Body of pancreas (tissue), 4 donors: Measurements from ENCODE around the gene RUVBL2. TPM values are rescaled to one million over a fixed set of nuclear protein-coding genes. Genes with fewer than 3 reads are reported as not detected.

ENCODE experiments used
- ATAC-seq: fragments of 150-250 bp; one replicate; pipeline ENCODE4 v1.9.1; 2016
- DNase-seq, 4 donors: peaks; one replicate each; pipeline ENCODE4 v3.0.0-alpha.2; 2019
- H3K27ac ChIP-seq, 4 donors: fragments of 200-600 bp; sonication (generic); 1 replicate in 3 of 4; 2 replicates in 1 of 4; pipeline versions ENCODE4 v1.5.1 to v1.6.1; 2016 to 2019; ENCODE audit warnings: mild to moderate bottlenecking in 1 of 4, mixed read lengths in 1 of 4, moderate library complexity in 1 of 4
- H3K27me3 ChIP-seq, 2 donors: fragments of 200-600 bp; sonication (generic); one replicate each; pipeline ENCODE4 v1.6.0; 2016; ENCODE audit warnings: mild to moderate bottlenecking in 1 of 2
- H3K36me3 ChIP-seq, 2 donors: fragments of 200-600 bp; sonication (generic); replicated peaks in 1 of 2; 2 replicates each; pipeline ENCODE4 v1.5.1; 2016; ENCODE audit warnings: low read depth in 2 of 2; ENCODE audit not compliant: insufficient read depth in 1 of 2
- H3K4me1 ChIP-seq: fragments of 200-600 bp; sonication (generic); one replicate; pipeline ENCODE4 v1.6.0; 2016
- H3K4me3 ChIP-seq, 2 donors: fragments of 200-600 bp; sonication (generic); 1 replicate in 1 of 2; 2 replicates in 1 of 2; pipeline ENCODE4 v1.5.1; 2016 to 2019
- H3K9me3 ChIP-seq, 3 donors: fragments of 200-600 bp; sonication (generic); 1 replicate in 2 of 3; 2 replicates in 1 of 3; pipeline ENCODE4 v1.5.1; 2016
- POLR2A ChIP-seq, 3 donors: fragments of 450-650 bp; IDR thresholded peaks; one replicate each; pipeline ENCODE4 v1.6.1; 2016; ENCODE audit warnings: antibody characterized with exemption in 3 of 3, mild to moderate bottlenecking in 2 of 3
- WGBS, 2 donors: methylation state at CpG; one replicate each; pipeline ENCODE4 v1.1.5; 2017; 5-methylcytosine and 5-hydroxymethylcytosine counted together
- intact Hi-C: fragments of 100-400 bp; cut with DNase I; formaldehyde crosslinking; loops from one replicate; pipeline ENCODE4 v1.15.1; 2023
- total RNA-seq, 2 donors: library from RNA; depleted of rRNA; stranded (reverse); fragments of >200 nt; gene quantifications; one replicate each; pipeline ENCODE4 v1.1.0, GENCODE V29; 2016
- TF ChIP-seq, protein P1 (sequence below), 7 experiments: fragments of 450-650 bp in 4 of 7; fragments of 200-600 bp in 3 of 7; sonication (generic) in 3 of 7; IDR thresholded peaks; one replicate each; pipeline ENCODE4 v1.5.1; 2016 to 2019; ENCODE audit warnings: antibody characterized with exemption in 7 of 7

Gene RUVBL2
- total RNA-seq, 2 donors from 2014 or later, result 46.5 to 47.2 TPM

GRCh38 chr19:48954595-48955307 lies 38.9 kb upstream of the RUVBL2 start, which contains the start of gene BAX:
TSS of gene BAX (plus strand) at chr19:48954875. CDS start at chr19:48954929, 54 bp downstream.
- DNase-seq, result peak; percentile 97 to 98 (median 98)
- peak within 1 kb of the TSS in 3 of 4 donors; percentile 41 to 74 (median 68) for H3K27ac ChIP-seq
- H3K9me3 ChIP-seq, result no peaks in the 10 kb centered on the region
- WGBS, 2 donors, result 0% methylated on average over 1 to 71 of the region's 71 CpGs
- H3K4me3 ChIP-seq, result peak within 1 kb of the TSS; percentile 18 to 55
- peaks cover 18% of the 10 kb centered on the region for H3K4me1 ChIP-seq
- no peaks in the 10 kb centered on the region for H3K36me3 ChIP-seq
- intact Hi-C loops, result no loop called here
- peak; percentile 94 for ATAC-seq
- no peaks in the 10 kb centered on the region for H3K27me3 ChIP-seq
- peak in 2 of 3 donors; percentile 48 to 55 for TF ChIP-seq POLR2A (IDR thresholded peaks at IDR 0.05)
- TF ChIP-seq, protein P1, sequence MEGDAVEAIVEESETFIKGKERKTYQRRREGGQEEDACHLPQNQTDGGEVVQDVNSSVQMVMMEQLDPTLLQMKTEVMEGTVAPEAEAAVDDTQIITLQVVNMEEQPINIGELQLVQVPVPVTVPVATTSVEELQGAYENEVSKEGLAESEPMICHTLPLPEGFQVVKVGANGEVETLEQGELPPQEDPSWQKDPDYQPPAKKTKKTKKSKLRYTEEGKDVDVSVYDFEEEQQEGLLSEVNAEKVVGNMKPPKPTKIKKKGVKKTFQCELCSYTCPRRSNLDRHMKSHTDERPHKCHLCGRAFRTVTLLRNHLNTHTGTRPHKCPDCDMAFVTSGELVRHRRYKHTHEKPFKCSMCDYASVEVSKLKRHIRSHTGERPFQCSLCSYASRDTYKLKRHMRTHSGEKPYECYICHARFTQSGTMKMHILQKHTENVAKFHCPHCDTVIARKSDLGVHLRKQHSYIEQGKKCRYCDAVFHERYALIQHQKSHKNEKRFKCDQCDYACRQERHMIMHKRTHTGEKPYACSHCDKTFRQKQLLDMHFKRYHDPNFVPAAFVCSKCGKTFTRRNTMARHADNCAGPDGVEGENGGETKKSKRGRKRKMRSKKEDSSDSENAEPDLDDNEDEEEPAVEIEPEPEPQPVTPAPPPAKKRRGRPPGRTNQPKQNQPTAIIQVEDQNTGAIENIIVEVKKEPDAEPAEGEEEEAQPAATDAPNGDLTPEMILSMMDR (IDR thresholded peaks at IDR 0.05), result peak in 1 of 7 experiments; percentile 45

DNA sequence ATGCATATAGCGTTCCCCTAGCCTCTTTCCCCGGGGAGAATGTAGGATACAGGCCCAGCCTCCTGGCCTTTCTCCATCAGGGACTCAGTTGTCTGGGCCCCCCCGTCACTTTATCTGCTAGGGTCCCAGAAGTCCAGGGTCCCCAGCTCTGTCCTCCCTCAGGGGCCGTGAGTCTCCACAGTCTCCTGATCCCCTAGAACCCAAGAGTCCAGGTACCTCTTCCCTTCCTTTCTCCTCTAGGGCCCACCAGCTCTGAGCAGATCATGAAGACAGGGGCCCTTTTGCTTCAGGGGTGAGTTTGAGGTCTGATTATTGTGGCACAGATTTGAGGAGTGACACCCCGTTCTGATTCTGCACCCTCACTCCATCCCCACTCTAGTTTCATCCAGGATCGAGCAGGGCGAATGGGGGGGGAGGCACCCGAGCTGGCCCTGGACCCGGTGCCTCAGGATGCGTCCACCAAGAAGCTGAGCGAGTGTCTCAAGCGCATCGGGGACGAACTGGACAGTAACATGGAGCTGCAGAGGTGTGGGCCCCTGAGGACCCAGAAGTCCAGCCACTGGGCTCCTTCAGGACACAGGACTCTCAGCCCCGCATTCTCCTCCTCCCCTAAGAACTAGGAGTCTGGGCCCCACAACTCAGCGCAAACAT lies 38.3 kb upstream of the RUVBL2 start:
- intact Hi-C loops, result no loop called here
- no peaks in the 10 kb centered on the region for H3K27me3 ChIP-seq
- no peak for DNase-seq
- peak overlapping the region; percentile 18 to 55 for H3K4me3 ChIP-seq
- no peaks in the 10 kb centered on the region for H3K9me3 ChIP-seq
- H3K4me1 ChIP-seq, result peaks cover 18% of the 10 kb centered on the region
- 58 to 75% methylated on average over 12 to 16 of the region's 16 CpGs for WGBS, 2 donors
- peak overlapping the region in 3 of 4 donors; percentile 41 to 74 (median 68) for H3K27ac ChIP-seq
- no peaks in the 10 kb centered on the region for H3K36me3 ChIP-seq
- no peak for TF ChIP-seq POLR2A (IDR thresholded peaks at IDR 0.05)
- TF ChIP-seq, protein P1 (IDR thresholded peaks at IDR 0.05), result no peak
- no peak for ATAC-seq

DNA sequence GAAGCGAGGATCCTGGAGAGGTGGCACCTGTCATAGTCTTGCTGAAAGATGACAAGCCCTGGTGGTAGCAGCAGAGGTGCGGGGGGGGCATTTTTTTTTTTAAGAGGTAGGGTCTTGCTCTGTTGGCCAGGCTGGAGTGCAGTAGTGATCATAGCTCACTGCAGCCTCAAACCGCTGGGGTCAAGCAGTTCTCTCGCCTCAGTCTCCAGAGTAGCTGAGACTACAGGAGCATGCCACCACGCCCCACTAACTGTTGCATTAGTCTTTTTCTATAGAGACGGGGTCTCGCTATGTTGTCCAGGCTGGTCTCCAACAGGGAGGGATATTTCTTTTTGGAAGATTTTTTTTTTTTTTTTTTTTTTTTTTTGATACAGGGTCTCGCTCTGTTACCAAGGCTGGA lies 35.7 kb upstream of the RUVBL2 start:
- 92 to 95% methylated on average over 7 to 8 of the region's 8 CpGs for WGBS, 2 donors
- H3K27ac ChIP-seq, result no peak overlapping the region
- no peak for ATAC-seq
- no peak for TF ChIP-seq POLR2A (IDR thresholded peaks at IDR 0.05)
- TF ChIP-seq, protein P1 (IDR thresholded peaks at IDR 0.05), result no peak
- DNase-seq, result no peak
- no peaks in the 10 kb centered on the region for H3K9me3 ChIP-seq
- intact Hi-C loops, result no loop called here
- no peaks in the 10 kb centered on the region for H3K27me3 ChIP-seq
- peaks cover 27% of the 10 kb centered on the region for H3K4me1 ChIP-seq
- no peaks in the 10 kb centered on the region for H3K36me3 ChIP-seq
- no peak overlapping the region for H3K4me3 ChIP-seq

GRCh38 chr19:48959341-48960239 lies 34.1 kb upstream of the RUVBL2 start:
- no peak for DNase-seq
- intact Hi-C loops, result no loop called here
- H3K4me3 ChIP-seq, result no peak overlapping the region
- no peaks in the 10 kb centered on the region for H3K9me3 ChIP-seq
- no peaks in the 10 kb centered on the region for H3K36me3 ChIP-seq
- H3K27ac ChIP-seq, result no peak overlapping the region
- no peaks in the 10 kb centered on the region for H3K27me3 ChIP-seq
- TF ChIP-seq, protein P1 (IDR thresholded peaks at IDR 0.05), result no peak
- TF ChIP-seq POLR2A (IDR thresholded peaks at IDR 0.05), result no peak
- H3K4me1 ChIP-seq, result peaks cover 38% of the 10 kb centered on the region
- ATAC-seq, result no peak
- WGBS, 2 donors, result 87 to 90% methylated on average over 16 of the region's 16 CpGs
